GM13977 (cell line): ENCODE data around the gene LDHD.

Experiments used
- DNase-seq: peaks from one replicate; pipeline ENCODE4 v3.0.0; 2012; ENCODE audit warnings: low spot score
- in situ Hi-C: fragments of 300-500 bp; cut with MboI; formaldehyde crosslinking; loops from one replicate; pipeline ENCODE4 v1.12.0; 2022; ENCODE audit warnings: low sequenced_read_pairs, low pct_unique_long_range_greater_than_20kb, mixed read lengths, inconsistent platforms; ENCODE audit not compliant: unreplicated experiment
- TF ChIP-seq, protein P1 (sequence below): IDR thresholded peaks from 2 replicates; pipeline ENCODE4 v1.5.1; 2012; ENCODE audit warnings: mild to moderate bottlenecking, control low read depth; ENCODE audit not compliant: insufficient read depth; ENCODE audit errors: extremely low read depth, missing control alignments

LDHD gene

DNA sequence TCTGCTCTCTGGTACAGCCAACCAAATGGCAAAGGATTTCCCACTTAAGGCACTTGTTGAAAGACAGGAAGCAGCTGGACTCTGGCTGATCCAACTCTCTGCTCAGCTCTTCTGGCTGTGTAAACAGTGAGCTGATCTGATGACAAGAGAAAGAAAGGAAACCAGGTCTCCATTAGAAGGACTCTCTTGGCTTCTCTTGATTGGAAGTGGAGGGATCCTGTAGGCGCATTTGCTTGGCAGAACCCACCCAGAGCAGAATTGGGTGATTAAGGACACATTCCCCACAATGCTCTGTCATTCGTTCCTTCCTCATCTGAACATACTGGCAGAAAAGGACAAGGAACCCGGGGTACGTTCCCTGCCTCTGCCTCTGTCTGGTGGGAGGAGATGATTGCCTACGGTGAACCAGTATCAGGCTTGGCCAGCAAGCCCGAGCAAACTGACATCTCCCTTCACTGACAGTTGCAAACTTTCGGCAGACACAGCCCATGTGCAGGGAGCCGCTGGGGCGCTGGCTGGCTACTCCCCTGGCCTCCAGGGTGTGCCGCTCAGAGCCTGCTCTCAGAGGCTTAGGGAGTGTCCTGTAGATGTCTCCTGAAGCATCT is 29.1 kb downstream of the LDHD start:
- in situ Hi-C loops: no loop called here

GRCh38 chr16:75086688-75087374 is 29.7 kb downstream of the LDHD start:
- DNase-seq: no peak
- TF ChIP-seq, protein P1, sequence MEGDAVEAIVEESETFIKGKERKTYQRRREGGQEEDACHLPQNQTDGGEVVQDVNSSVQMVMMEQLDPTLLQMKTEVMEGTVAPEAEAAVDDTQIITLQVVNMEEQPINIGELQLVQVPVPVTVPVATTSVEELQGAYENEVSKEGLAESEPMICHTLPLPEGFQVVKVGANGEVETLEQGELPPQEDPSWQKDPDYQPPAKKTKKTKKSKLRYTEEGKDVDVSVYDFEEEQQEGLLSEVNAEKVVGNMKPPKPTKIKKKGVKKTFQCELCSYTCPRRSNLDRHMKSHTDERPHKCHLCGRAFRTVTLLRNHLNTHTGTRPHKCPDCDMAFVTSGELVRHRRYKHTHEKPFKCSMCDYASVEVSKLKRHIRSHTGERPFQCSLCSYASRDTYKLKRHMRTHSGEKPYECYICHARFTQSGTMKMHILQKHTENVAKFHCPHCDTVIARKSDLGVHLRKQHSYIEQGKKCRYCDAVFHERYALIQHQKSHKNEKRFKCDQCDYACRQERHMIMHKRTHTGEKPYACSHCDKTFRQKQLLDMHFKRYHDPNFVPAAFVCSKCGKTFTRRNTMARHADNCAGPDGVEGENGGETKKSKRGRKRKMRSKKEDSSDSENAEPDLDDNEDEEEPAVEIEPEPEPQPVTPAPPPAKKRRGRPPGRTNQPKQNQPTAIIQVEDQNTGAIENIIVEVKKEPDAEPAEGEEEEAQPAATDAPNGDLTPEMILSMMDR: no peak
- in situ Hi-C loops: no loop called here

More for the DNA sequence above, 29.1 kb downstream of the LDHD start:
- TF ChIP-seq, protein P1: no peak
- no peak for DNase-seq

DNA sequence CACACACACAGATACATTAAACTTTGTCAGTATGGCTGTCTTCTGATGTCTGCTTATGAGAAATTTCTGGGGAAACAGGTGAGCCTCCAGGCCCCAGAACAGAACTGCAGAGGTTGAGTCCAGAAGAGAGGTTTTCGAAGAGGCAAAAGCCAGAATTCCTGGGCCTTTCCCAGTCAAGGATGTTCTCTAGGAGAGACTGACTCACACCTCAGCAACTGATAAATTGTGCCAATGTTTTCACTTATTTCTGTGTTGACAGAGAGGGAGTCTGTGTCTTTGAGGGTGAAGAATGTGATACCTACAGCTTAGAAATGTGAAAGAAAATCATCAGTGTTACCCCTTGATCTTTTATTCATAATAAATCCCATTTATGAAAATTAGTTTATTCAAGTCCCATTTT is 30.3 kb downstream of the LDHD start:
- TF ChIP-seq, protein P1: no peak
- in situ Hi-C loops: no loop called here
- no peak for DNase-seq

DNA sequence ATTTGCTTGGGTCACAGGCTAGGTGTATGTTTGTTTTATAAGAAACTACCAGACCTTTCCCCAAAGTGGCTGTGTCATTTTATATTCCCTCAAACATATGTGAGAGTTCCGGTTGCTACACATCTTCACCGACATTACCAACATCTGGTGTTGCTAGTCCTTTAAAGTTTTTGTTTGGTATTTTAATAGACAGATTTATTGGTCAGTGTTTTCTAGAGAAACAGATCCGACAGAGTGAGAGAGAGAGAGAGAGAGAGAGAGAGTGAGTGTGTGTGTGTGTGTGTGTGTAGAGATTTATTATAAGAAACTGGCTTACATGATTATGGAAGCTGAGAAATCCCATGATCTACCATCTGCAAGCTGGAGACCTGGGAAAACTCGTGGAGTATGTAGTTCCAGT is 31.0 kb downstream of the LDHD start:
- in situ Hi-C loops: no loop called here

GRCh38 chr16:75083813-75084212 is 32.8 kb downstream of the LDHD start:
- in situ Hi-C loops: no loop called here
- no peak for DNase-seq
- TF ChIP-seq, protein P1: no peak

More for the DNA sequence above, 31.0 kb downstream of the LDHD start:
- TF ChIP-seq, protein P1: no peak
- DNase-seq: no peak

DNA sequence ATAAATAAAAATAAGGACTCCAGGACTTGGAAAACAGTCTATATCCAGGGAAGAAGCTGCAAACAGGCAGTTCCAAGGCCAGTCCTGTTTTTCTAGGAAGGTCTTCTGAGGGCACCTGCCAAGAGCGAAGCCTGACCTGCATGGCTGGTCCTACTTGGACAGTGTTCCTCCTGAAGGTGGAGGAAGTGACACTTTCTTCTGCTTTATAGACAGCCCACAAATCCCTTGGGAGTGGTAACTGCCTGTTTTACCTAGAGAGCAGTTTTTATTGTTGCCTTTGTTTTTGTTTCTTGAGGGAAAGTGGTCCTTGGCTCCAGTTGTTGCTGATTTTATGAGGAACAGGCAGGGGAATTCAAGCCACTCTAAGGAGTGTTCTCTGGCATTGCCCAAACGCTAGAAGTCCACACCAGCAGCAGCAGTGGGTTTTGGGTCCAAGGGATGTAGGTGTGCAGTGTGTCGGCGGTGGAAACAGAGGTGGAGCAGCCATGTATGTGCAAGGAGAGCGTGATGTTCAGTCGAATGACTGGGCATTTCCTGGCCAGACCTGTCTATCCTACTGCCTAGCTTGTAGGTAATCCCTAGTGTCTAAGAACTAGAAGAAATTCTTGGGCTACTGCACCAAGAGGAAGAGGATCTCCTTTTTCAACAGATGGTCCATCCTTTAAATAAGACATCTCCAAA is 35.3 kb downstream of the LDHD start:
- in situ Hi-C loops: no loop called here
- TF ChIP-seq, protein P1: no peak
- no peak for DNase-seq
